Naive thymus-derived CD4-positive, alpha-beta T cell (primary cell): ENCODE results near the gene SERPINB8. TPM values are rescaled to one million over a fixed set of nuclear protein-coding genes. Genes with fewer than 3 reads are reported as not detected.

Experiments
- ATAC-seq: fragments of 150-1000 bp; cut with Tn5 transposase; 2 replicates; pipeline ENCODE4 v1.10.0; 2021; ENCODE audit warnings: mild to moderate bottlenecking, moderate library complexity
- CTCF ChIA-PET: fragments of 350-600 bp; sonication (Branson Sonifier 250); formaldehyde crosslinking; loops from one replicate; lab custom pipeline; 2021; ENCODE audit warnings: antibody characterized with exemption; lab: Charles Lee
- POLR2A ChIA-PET: fragments of 350-600 bp; sonication (Branson Sonifier 250); formaldehyde crosslinking; loops from one replicate; lab custom pipeline; 2021; ENCODE audit warnings: antibody characterized with exemption, inconsistent platforms; lab: Charles Lee
- DNase-seq, 9 donors: peaks; one replicate each; pipeline versions ENCODE4 v3.0.0 to v3.0.0-alpha.2; 2020 to 2022; ENCODE audit warnings: mixed read lengths in 1 of 9
- H3K27ac ChIP-seq: one replicate; pipeline ENCODE4 v1.7.0; 2013; ENCODE audit warnings: mild to moderate bottlenecking, low read depth, low read length, moderate library complexity
- H3K27me3 ChIP-seq, 2 donors: one replicate each; pipeline ENCODE4 v1.7.0; 2013; ENCODE audit warnings: low read length in 2 of 2, mild to moderate bottlenecking in 2 of 2, moderate library complexity in 2 of 2; ENCODE audit not compliant: control insufficient read depth in 2 of 2, insufficient read depth in 2 of 2
- H3K36me3 ChIP-seq, 3 experiments: 1 replicate in 2 of 3; 2 replicates in 1 of 3; pipeline ENCODE4 v1.7.0; 2013; ENCODE audit warnings: low read length in 3 of 3, mild to moderate bottlenecking in 3 of 3, moderate library complexity in 1 of 3; ENCODE audit not compliant: insufficient read depth in 3 of 3, control insufficient read depth in 2 of 3
- H3K4me1 ChIP-seq, 2 donors: one replicate each; pipeline ENCODE4 v1.7.0; 2013; ENCODE audit warnings: low read length in 2 of 2, mild to moderate bottlenecking in 2 of 2, moderate library complexity in 1 of 2; ENCODE audit not compliant: control insufficient read depth in 2 of 2, insufficient read depth in 2 of 2
- H3K4me3 ChIP-seq: 2 replicates; pipeline ENCODE4 v1.7.0; 2013; ENCODE audit warnings: mild to moderate bottlenecking, low read length
- H3K9me3 ChIP-seq, 3 experiments: 1 replicate in 2 of 3; 2 replicates in 1 of 3; pipeline ENCODE4 v1.7.0; 2013; ENCODE audit warnings: low read length in 3 of 3; ENCODE audit not compliant: control insufficient read depth in 2 of 3
- H3K27ac Mint-ChIP-seq, 9 donors: one replicate each; pipeline ENCODE4 v1.8.0; 2020 to 2022; ENCODE audit warnings: mixed read lengths in 9 of 9, mild to moderate bottlenecking in 8 of 9, moderate library complexity in 5 of 9, inconsistent platforms in 2 of 9
- H3K27me3 Mint-ChIP-seq, 5 donors: one replicate each; pipeline ENCODE4 v1.8.0; 2021 to 2022; ENCODE audit warnings: mixed read lengths in 5 of 5, mild to moderate bottlenecking in 1 of 5
- H3K36me3 Mint-ChIP-seq, 5 donors: one replicate each; pipeline ENCODE4 v1.8.0; 2020 to 2022; ENCODE audit warnings: mixed read lengths in 5 of 5, mild to moderate bottlenecking in 3 of 5, inconsistent platforms in 1 of 5
- H3K4me1 Mint-ChIP-seq, 7 donors: one replicate each; pipeline ENCODE4 v1.8.0; 2020 to 2022; ENCODE audit warnings: mixed read lengths in 7 of 7, mild to moderate bottlenecking in 3 of 7, inconsistent platforms in 1 of 7
- H3K4me3 Mint-ChIP-seq, 10 donors: one replicate each; pipeline ENCODE4 v1.8.0; 2020 to 2022; ENCODE audit warnings: mild to moderate bottlenecking in 10 of 10, mixed read lengths in 10 of 10, moderate library complexity in 6 of 10, inconsistent platforms in 2 of 10
- H3K9me3 Mint-ChIP-seq, 11 donors: one replicate each; pipeline ENCODE4 v1.8.0; 2020 to 2022; ENCODE audit warnings: mixed read lengths in 11 of 11, mild to moderate bottlenecking in 4 of 11, inconsistent platforms in 1 of 11, moderate library complexity in 1 of 11
- intact Hi-C, 2 donors: fragments of 100-400 bp; cut with micrococcal nuclease; formaldehyde crosslinking; loops; one replicate each; pipeline ENCODE4 v1.15.1; 2023
- polyA plus RNA-seq, 2 donors: library from polyadenylated mRNA; unstranded; fragments of 300-500 nt; fragmentation: Illumina TruSeq; gene quantifications; one replicate each; pipeline ENCODE4 v1.2.3, GENCODE V29; 2021
- total RNA-seq, 6 experiments: library from RNA in 5 of 6; stranded (reverse) in 5 of 6; gene quantifications; 1 replicate in 5 of 6; 2 replicates in 1 of 6; pipeline ENCODE4 v1.2.3 and lab custom pipeline; 2021 to 2026

Gene SERPINB8
- total and polyA plus RNA-seq, 7 experiments from 2014 or later = 7.8 to 15.7 (median 9.7) TPM

DNA sequence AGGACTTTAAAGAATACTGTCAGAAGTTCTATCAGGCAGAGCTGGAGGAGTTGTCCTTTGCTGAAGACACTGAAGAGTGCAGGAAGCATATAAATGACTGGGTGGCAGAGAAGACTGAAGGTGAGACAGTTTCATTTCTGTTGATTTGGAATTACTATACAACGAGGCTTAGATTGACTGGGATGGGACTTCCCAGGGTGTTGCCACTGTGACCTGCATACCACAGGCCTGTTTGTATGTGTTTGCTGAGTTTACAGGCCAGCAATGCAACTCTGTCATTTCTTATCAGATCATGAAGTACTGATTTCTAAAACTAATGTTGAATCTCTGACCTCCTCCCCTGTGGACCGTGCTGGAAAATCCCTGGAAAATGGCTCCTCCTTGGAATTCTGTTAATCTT lies 11.8 kb downstream of the SERPINB8 start:
- H3K9me3 Mint-ChIP-seq = no peaks in the 10 kb centered on the region
- H3K27ac Mint-ChIP-seq = no peak overlapping the region
- H3K36me3 Mint-ChIP-seq = peaks cover 0 to 62% (median 28%) of the 10 kb centered on the region in 5 donors
- no peak for DNase-seq
- H3K4me3 Mint-ChIP-seq = no peak overlapping the region
- H3K27me3 ChIP-seq = no peaks in the 10 kb centered on the region
- no peaks in the 10 kb centered on the region for H3K27me3 Mint-ChIP-seq
- intact Hi-C loops = no loop called here
- H3K9me3 ChIP-seq = no peaks in the 10 kb centered on the region
- H3K4me1 Mint-ChIP-seq = peaks cover 4 to 16% (median 7%) of the 10 kb centered on the region in 7 donors
- H3K4me3 ChIP-seq = no peak overlapping the region
- ATAC-seq = no peak
- peaks cover 0 to 8% of the 10 kb centered on the region in 2 donors for H3K4me1 ChIP-seq
- CTCF ChIA-PET = interaction anchor here (2.2 kb wide), 1 partner anchor 463 kb away, joined by 7 read pairs; no protein-coding TSS in a partner anchor
- H3K27ac ChIP-seq = no peak overlapping the region
- H3K36me3 ChIP-seq = peaks cover 0 to 43% (median 6%) of the 10 kb centered on the region in 3 experiments
- POLR2A ChIA-PET = no interaction called here

DNA sequence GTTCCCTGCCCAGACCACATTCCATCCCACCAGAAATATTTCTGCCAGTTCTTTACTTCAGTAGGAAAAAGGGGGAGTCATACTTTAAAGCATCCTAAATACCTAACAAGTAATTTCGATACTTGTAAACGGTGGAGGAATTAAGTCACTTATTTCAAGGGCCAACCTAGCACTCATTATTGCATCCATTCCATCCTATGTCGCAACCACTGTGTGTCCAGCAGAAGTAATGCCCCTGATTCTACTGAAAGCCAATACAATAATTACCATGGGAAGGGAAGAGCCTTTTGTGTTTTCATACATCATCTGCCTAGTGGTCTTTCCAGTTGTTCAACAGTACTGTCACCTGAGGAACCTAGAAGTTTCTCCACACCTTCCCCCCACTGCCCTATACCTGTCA lies 12.5 kb downstream of the SERPINB8 start:
- Histone ChIP-seq H3K4me3 (no peak overlapping the region), H3K4me1 (peaks cover 0 to 8% of the 10 kb centered on the region in 2 donors), H3K27ac (no peak overlapping the region), H3K27me3 (no peaks in the 10 kb centered on the region), H3K36me3 (peaks cover 3 to 49% (median 6%) of the 10 kb centered on the region in 3 experiments), H3K9me3 (no peaks in the 10 kb centered on the region)
- H3K4me1 Mint-ChIP-seq = peaks cover 4 to 16% (median 7%) of the 10 kb centered on the region in 7 donors
- no peak overlapping the region for H3K27ac Mint-ChIP-seq
- POLR2A ChIA-PET = no interaction called here
- intact Hi-C loops = no loop called here
- no peaks in the 10 kb centered on the region for H3K27me3 Mint-ChIP-seq
- H3K4me3 Mint-ChIP-seq = no peak overlapping the region
- peaks cover 0 to 68% (median 28%) of the 10 kb centered on the region in 5 donors for H3K36me3 Mint-ChIP-seq
- DNase-seq = no peak
- H3K9me3 Mint-ChIP-seq = no peaks in the 10 kb centered on the region
- CTCF ChIA-PET = interaction anchor here (0.9 kb wide), 1 partner anchor 18 kb away, joined by 5 read pairs; no protein-coding TSS in a partner anchor
- ATAC-seq = no peak

DNA sequence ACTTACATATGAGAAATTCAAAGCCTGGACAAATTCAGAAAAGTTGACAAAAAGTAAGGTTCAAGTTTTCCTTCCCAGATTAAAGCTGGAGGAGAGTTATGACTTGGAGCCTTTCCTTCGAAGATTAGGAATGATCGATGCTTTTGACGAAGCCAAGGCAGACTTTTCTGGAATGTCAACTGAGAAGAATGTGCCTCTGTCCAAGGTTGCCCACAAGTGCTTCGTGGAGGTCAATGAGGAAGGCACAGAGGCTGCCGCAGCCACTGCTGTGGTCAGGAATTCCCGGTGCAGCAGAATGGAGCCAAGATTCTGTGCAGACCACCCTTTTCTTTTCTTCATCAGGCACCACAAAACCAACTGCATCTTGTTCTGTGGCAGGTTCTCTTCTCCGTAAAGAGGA lies 17.0 kb downstream of the SERPINB8 start:
- peaks cover 0 to 38% (median 7%) of the 10 kb centered on the region in 3 experiments for H3K36me3 ChIP-seq
- POLR2A ChIA-PET = no interaction called here
- no peaks in the 10 kb centered on the region for H3K9me3 Mint-ChIP-seq
- H3K27ac ChIP-seq = no peak overlapping the region
- CTCF ChIA-PET = no interaction called here
- H3K4me3 ChIP-seq = no peak overlapping the region
- H3K4me1 Mint-ChIP-seq = peaks cover 0 to 1% (median 0%) of the 10 kb centered on the region in 7 donors
- H3K27me3 Mint-ChIP-seq = no peaks in the 10 kb centered on the region
- intact Hi-C loops = no loop called here
- H3K36me3 Mint-ChIP-seq = peaks cover 0 to 68% (median 17%) of the 10 kb centered on the region in 5 donors
- H3K4me3 Mint-ChIP-seq = no peak overlapping the region
- H3K4me1 ChIP-seq = no peaks in the 10 kb centered on the region
- H3K27me3 ChIP-seq = no peaks in the 10 kb centered on the region
- ATAC-seq = no peak
- no peaks in the 10 kb centered on the region for H3K9me3 ChIP-seq
- no peak for DNase-seq
- H3K27ac Mint-ChIP-seq = no peak overlapping the region

DNA sequence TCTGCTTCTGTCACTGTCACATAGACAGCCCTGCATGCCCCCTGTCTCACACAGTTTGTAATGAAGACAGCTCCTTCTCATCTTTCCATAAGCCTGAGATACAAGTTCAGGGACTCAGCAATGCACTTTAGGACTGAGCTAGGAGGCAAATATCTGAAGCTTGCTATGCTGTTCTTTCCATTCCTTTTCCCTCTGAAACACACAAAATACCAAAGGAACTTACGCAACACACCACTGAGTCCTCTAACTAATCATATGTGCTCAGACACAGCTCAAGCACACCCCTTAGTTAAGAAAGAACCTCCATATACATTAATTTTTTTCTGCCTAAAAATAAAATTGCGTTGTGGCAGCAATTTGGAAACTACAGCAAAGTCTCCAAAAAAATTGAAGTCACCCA lies 17.9 kb downstream of the SERPINB8 start:
- Histone ChIP-seq H3K4me3 (no peak overlapping the region), H3K36me3 (peaks cover 0 to 30% (median 7%) of the 10 kb centered on the region in 3 experiments), H3K27ac (no peak overlapping the region), H3K9me3 (no peaks in the 10 kb centered on the region), H3K27me3 (no peaks in the 10 kb centered on the region), H3K4me1 (no peaks in the 10 kb centered on the region)
- no peak for ATAC-seq
- Mint-ChIP-seq H3K4me1 (peaks cover 0 to 5% (median 4%) of the 10 kb centered on the region in 7 donors), H3K36me3 (peaks cover 0 to 65% (median 13%) of the 10 kb centered on the region in 5 donors), H3K9me3 (peaks cover 0 to 3% (median 0%) of the 10 kb centered on the region in 11 donors), H3K4me3 (no peak overlapping the region), H3K27me3 (no peaks in the 10 kb centered on the region), H3K27ac (no peak overlapping the region)
- DNase-seq = no peak
- CTCF ChIA-PET = no interaction called here
- POLR2A ChIA-PET = no interaction called here
- intact Hi-C loops = no loop called here

DNA sequence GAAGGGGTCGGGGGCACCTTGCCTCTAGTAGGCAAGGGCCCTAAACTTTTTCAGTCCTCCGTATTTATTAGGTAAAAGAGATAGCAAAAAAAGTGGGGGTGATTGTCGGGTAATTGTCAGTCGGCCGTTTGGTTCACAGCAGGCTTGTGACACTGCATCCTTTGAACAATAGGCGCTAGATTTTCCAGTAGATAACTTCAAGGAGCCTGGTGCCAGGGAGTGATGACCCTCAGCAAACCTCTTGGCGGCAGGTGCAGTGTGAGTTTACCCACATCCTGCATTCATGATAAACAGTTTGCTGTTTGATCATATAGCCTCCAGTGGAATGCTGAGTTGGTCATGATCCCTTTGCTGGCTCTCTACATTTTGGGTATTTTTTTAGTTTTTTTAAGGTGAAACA lies 22.9 kb downstream of the SERPINB8 start:
- Histone ChIP-seq H3K27ac (no peak overlapping the region), H3K27me3 (no peaks in the 10 kb centered on the region), H3K4me3 (no peak overlapping the region), H3K9me3 (peaks cover 0 to 18% (median 4%) of the 10 kb centered on the region in 3 experiments), H3K4me1 (no peaks in the 10 kb centered on the region), H3K36me3 (peaks cover 0 to 2% (median under 1%) of the 10 kb centered on the region in 3 experiments)
- DNase-seq (no peak), ATAC-seq (no peak)
- CTCF ChIA-PET = no interaction called here
- Mint-ChIP-seq H3K27me3 (no peaks in the 10 kb centered on the region), H3K9me3 (peaks cover 3 to 28% (median 11%) of the 10 kb centered on the region in 11 donors), H3K36me3 (peaks cover 4 to 27% (median 13%) of the 10 kb centered on the region in 5 donors), H3K4me3 (no peak overlapping the region), H3K4me1 (peaks cover 0 to 9% (median 4%) of the 10 kb centered on the region in 7 donors), H3K27ac (no peak overlapping the region)
- intact Hi-C loops = no loop called here
- POLR2A ChIA-PET = no interaction called here

DNA sequence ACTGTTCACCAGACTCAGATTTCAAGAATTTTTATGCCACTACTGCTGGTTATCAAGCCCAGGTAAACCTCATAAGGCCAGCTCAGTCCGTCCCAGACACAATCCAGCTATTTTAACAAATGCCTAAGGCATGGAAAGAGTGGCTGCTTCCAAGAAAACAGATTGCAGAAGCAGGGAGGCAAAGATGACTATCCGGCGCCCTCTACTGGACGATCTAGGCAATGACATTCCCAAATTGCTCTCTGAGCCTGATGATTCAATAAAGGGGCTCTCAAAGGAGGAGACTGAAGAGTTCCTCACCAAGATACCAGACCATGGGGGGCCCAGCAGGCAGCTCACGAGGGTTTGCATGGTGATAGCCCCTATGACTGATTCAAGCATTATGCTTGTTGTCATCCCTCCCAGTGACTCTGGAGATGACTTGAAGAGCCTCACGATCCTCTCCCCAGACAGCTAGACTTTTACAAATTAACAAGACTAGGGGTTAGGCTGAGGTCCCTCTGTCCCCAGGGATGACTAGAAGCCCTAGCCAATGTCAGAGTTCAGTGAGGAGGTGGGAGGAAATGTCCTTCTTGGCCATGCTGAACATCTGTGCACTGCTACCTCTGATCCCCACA lies 25.0 kb downstream of the SERPINB8 start:
- intact Hi-C loops = loop anchor here (1.0 to 2.0 kb wide), 3 partner anchors 32 to 478 kb away; no protein-coding TSS in a partner anchor
- ChIA-PET CTCF (interaction anchor here (0.7 to 1.9 kb wide), 4 partner anchors 15 to 1675 kb away, joined by 3 to 6 read pairs (median 4); no protein-coding TSS in a partner anchor), POLR2A (no interaction called here)
- no peaks in the 10 kb centered on the region for H3K27me3 ChIP-seq
- ATAC-seq (peak; percentile 52), DNase-seq (peak in 3 of 9 donors; percentile 25 to 39 (median 34))
- Mint-ChIP-seq H3K27me3 (no peaks in the 10 kb centered on the region), H3K9me3 (peaks cover 3 to 38% (median 13%) of the 10 kb centered on the region in 11 donors), H3K36me3 (peaks cover 4 to 22% (median 6%) of the 10 kb centered on the region in 5 donors), H3K27ac (peak overlapping the region in 1 of 9 donors; percentile 30), H3K4me1 (peaks cover 0 to 9% (median 4%) of the 10 kb centered on the region in 7 donors), H3K4me3 (no peak overlapping the region)
- H3K4me1 ChIP-seq = no peaks in the 10 kb centered on the region
- H3K4me3 ChIP-seq = no peak overlapping the region
- H3K27ac ChIP-seq = no peak overlapping the region
- peaks cover 0 to 18% (median 4%) of the 10 kb centered on the region in 3 experiments for H3K9me3 ChIP-seq
- no peaks in the 10 kb centered on the region for H3K36me3 ChIP-seq
